IMR-90 (cell line): ENCODE results near the gene SLC48A1. TPM values are rescaled to one million over a fixed set of nuclear protein-coding genes. Genes with fewer than 3 reads are reported as not detected.

Source experiments
- ATAC-seq: fragments of 200-7000 bp; cut with Tn5 transposase; 2 replicates; pipeline ENCODE4 v1.9.1; 2020; ENCODE audit warnings: low read depth, mild to moderate bottlenecking, moderate library complexity
- BruUV-seq: library from RNA; stranded (reverse); fragments of 400-500 nt; replicated peaks from 2 replicates; lab custom pipeline; 2021; lab: Mats Ljungman, UMichigan
- CTCF ChIA-PET: fragments of 300-600 bp; formaldehyde crosslinking; extraction: SDS; loops from one replicate; lab custom pipeline; 2021; ENCODE audit warnings: antibody characterized with exemption; lab: Yijun Ruan, JAX
- POLR2A ChIA-PET: fragments of 300-600 bp; sonication (Branson Sonifier 250); formaldehyde crosslinking; loops from one replicate; lab custom pipeline; 2022; ENCODE audit warnings: antibody characterized with exemption; ENCODE audit not compliant: unreplicated experiment; lab: Charles Lee
- DNase-seq: peaks from one replicate; pipeline ENCODE4 v3.0.0; 2013
- H2AFZ ChIP-seq: replicated peaks from 2 replicates; pipeline ENCODE3; 2013; ENCODE audit warnings: low read length, mild to moderate bottlenecking; ENCODE audit not compliant: poor library complexity
- H2AK5ac ChIP-seq: 2 replicates; pipeline ENCODE4 v1.6.1; 2013; ENCODE audit warnings: low read depth, low read length, inconsistent platforms
- H2AK9ac ChIP-seq: replicated peaks from 2 replicates; pipeline ENCODE3; 2013; ENCODE audit warnings: mild to moderate bottlenecking, low read depth, low read length, moderate library complexity; ENCODE audit not compliant: poor library complexity
- H2BK120ac ChIP-seq: 2 replicates; pipeline ENCODE4 v1.6.1; 2013; ENCODE audit warnings: low read depth, low read length, inconsistent platforms
- H2BK15ac ChIP-seq: 3 replicates; pipeline ENCODE4 v1.6.1; 2013; ENCODE audit warnings: low read depth, low read length, inconsistent platforms
- H2BK20ac ChIP-seq: 2 replicates; pipeline ENCODE4 v1.6.1; 2013; ENCODE audit warnings: low read depth, mild to moderate bottlenecking, inconsistent platforms, low read length, moderate library complexity
- H2BK5ac ChIP-seq: 2 replicates; pipeline ENCODE4 v1.6.1; 2013; ENCODE audit warnings: mild to moderate bottlenecking, low read depth, low read length, inconsistent platforms; ENCODE audit not compliant: poor library complexity, severe bottlenecking
- H3K14ac ChIP-seq: replicated peaks from 2 replicates; pipeline ENCODE4 v1.6.1; 2013; ENCODE audit warnings: low read depth, low read length, inconsistent platforms
- H3K18ac ChIP-seq: 2 replicates; pipeline ENCODE4 v1.6.1; 2013; ENCODE audit warnings: low read depth, low read length, control low read depth
- H3K23ac ChIP-seq: 2 replicates; pipeline ENCODE4 v1.6.1; 2013; ENCODE audit warnings: low read depth, low read length, inconsistent platforms
- H3K27ac ChIP-seq: 2 replicates; pipeline ENCODE4 v1.5.1; 2013; ENCODE audit warnings: mild to moderate bottlenecking, control low read depth, low read length; ENCODE audit not compliant: insufficient read depth
- H3K27me3 ChIP-seq: 2 replicates; pipeline ENCODE4 v1.6.1; 2013; ENCODE audit warnings: low read length; ENCODE audit not compliant: control insufficient read depth, insufficient read depth
- H3K36me3 ChIP-seq: 2 replicates; pipeline ENCODE4 v1.6.1; 2013; ENCODE audit warnings: low read length, mixed read lengths; ENCODE audit not compliant: control insufficient read depth, insufficient read depth
- H3K4ac ChIP-seq: 2 replicates; pipeline ENCODE4 v1.6.1; 2013; ENCODE audit warnings: low read depth, low read length, inconsistent platforms
- H3K4me1 ChIP-seq: 2 replicates; pipeline ENCODE4 v1.6.1; 2013; ENCODE audit warnings: low read length, mixed read lengths; ENCODE audit not compliant: control insufficient read depth, insufficient read depth
- H3K4me2 ChIP-seq: 2 replicates; pipeline ENCODE4 v1.6.1; 2013; ENCODE audit warnings: low read depth, mild to moderate bottlenecking, control low read depth, low read length, moderate library complexity
- H3K4me3 ChIP-seq: 2 replicates; pipeline ENCODE4 v1.5.1; 2013; ENCODE audit warnings: low read depth, mild to moderate bottlenecking, control low read depth, low read length, moderate library complexity; ENCODE audit not compliant: insufficient read depth
- H3K56ac ChIP-seq: 2 replicates; pipeline ENCODE4 v1.6.1; 2013; ENCODE audit warnings: low read length, inconsistent platforms; ENCODE audit not compliant: insufficient read depth; ENCODE audit errors: extremely low read depth
- H3K79me1 ChIP-seq, 2 experiments: 2 replicates each; pipeline ENCODE4 v1.6.1; 2013; ENCODE audit warnings: low read length in 2 of 2, inconsistent platforms in 1 of 2, low read depth in 1 of 2
- H3K9ac ChIP-seq: 2 replicates; pipeline ENCODE4 v1.6.1; 2013; ENCODE audit warnings: low read depth, low read length, control low read depth
- H3K9me1 ChIP-seq: 2 replicates; pipeline ENCODE4 v1.6.1; 2013; ENCODE audit warnings: low read length, inconsistent platforms; ENCODE audit not compliant: insufficient read depth
- H3K9me3 ChIP-seq: 2 replicates; pipeline ENCODE4 v1.6.1; 2013; ENCODE audit warnings: low read length; ENCODE audit not compliant: control insufficient read depth, insufficient read depth
- H4K20me1 ChIP-seq: 2 replicates; pipeline ENCODE4 v1.6.1; 2013; ENCODE audit warnings: low read length, inconsistent platforms; ENCODE audit not compliant: insufficient read depth
- H4K5ac ChIP-seq: 2 replicates; pipeline ENCODE4 v1.6.1; 2013; ENCODE audit warnings: mild to moderate bottlenecking, low read depth, low read length, control low read depth
- H4K8ac ChIP-seq, 2 experiments: 2 replicates each; pipeline ENCODE4 v1.6.1; 2013; ENCODE audit warnings: low read depth in 2 of 2, low read length in 2 of 2, control low read depth in 1 of 2, inconsistent platforms in 1 of 2
- H4K91ac ChIP-seq: 2 replicates; pipeline ENCODE4 v1.6.1; 2013; ENCODE audit warnings: low read depth, low read length, inconsistent platforms; ENCODE audit not compliant: insufficient read depth
- CHD1 ChIP-seq: IDR thresholded peaks from 2 replicates; pipeline ENCODE4 v1.6.1; 2012; ENCODE audit warnings: low read depth, low read length, improper control_type of control experiment
- FOS ChIP-seq: fragments of 150-350 bp; IDR thresholded peaks from 2 replicates; pipeline ENCODE4 v1.6.1; 2016; ENCODE audit warnings: low read depth, low read length
- POLR2A ChIP-seq: IDR thresholded peaks from 2 replicates; pipeline ENCODE4 v1.6.1; 2012; ENCODE audit warnings: mild to moderate bottlenecking, low read depth, low read length
- RAD21 ChIP-seq: IDR thresholded peaks from 2 replicates; pipeline ENCODE4 v1.6.1; 2012; ENCODE audit warnings: low read length, improper control_type of control experiment
- RCOR1 ChIP-seq: IDR thresholded peaks from 2 replicates; pipeline ENCODE4 v1.6.1; 2012; ENCODE audit warnings: mild to moderate bottlenecking, low read length, improper control_type of control experiment; ENCODE audit not compliant: insufficient replicate concordance
- WGBS, 2 experiments: methylation state at CpG; one replicate each; pipeline versions ENCODE4 v1.1.5 to v1.1.7; 2013; ENCODE audit warnings: missing lambda C conversion rate in 2 of 2; ENCODE audit not compliant: insufficient read length in 1 of 2; ENCODE audit errors: extremely low coverage in 2 of 2; 5-methylcytosine and 5-hydroxymethylcytosine counted together
- dilution Hi-C: fragments of 300-500 bp; cut with HindIII; formaldehyde crosslinking; loops from one replicate; pipeline ENCODE4 v1.14.3; 2018; ENCODE audit warnings: low sequenced_read_pairs; ENCODE audit not compliant: unreplicated experiment
- in situ Hi-C: fragments of 300-500 bp; cut with MboI; formaldehyde crosslinking; loops from 3 replicates; pipeline ENCODE4 v1.14.3; 2019; ENCODE audit warnings: low sequenced_read_pairs, inconsistent platforms, mixed read lengths
- intact Hi-C: fragments of 100-400 bp; cut with micrococcal nuclease; formaldehyde crosslinking; loops from 2 replicates; pipeline ENCODE4 v1.10.0; 2022
- polyA plus RNA-seq, 3 experiments: library from polyadenylated mRNA; depleted of rRNA; stranded (reverse); fragments of >200 nt; gene quantifications; 2 replicates each; pipeline ENCODE4 v1.2.3, GENCODE V29; 2012; ENCODE audit warnings: low replicate concordance in 1 of 3
- total RNA-seq: library from RNA; depleted of rRNA; stranded (reverse); fragments of >200 nt; gene quantifications from 2 replicates; pipeline ENCODE4 v1.2.3, GENCODE V29; 2012
- TF ChIP-seq, protein P1 (sequence below): fragments of 150-350 bp; IDR thresholded peaks from 2 replicates; pipeline ENCODE4 v1.6.1; 2017; ENCODE audit warnings: mild to moderate bottlenecking, antibody characterized with exemption, low read length, low read depth

The SLC48A1 gene
- total and polyA plus RNA-seq, 2 of the 4 experiments (the other 2 are of a cell fraction) = 4.8 to 5.9 TPM

DNA sequence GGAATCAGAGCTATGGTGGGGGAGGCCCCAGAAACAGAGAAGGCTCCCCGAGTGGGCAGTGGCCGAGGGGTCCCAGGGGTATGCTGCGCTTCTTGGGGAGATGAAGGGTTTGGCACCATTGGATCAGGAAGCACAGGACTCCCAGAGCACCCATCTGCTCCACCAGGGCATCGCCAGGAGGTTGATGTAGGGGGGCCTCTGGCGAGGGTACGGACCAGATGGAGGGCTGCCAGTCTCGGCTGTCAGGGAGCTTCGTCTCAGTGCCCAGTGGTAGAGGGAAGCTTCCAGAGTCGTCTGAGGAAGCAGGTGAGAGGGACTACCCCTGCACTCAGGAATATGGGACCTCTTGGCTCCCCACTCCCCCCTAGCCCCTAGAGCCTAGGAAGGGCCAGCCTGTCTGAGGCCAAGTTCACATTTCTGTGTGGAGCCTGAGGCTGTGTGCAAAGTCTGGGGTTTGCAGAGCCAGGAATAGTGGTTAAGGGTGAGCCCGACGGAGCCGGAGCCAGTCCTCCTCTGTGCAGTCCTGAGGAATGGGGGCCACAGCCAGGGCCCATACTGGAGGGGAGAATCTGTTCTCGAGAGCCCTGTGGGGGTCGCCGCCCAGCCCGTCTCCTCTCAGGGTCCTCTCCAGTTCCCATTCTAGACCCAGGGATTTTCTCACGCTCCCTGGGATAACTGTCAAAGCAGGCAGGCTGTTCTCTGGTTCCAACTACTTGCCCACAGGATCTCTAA, 10.2 kb downstream of the SLC48A1 start:
- Histone ChIP-seq H2BK20ac (no peak overlapping the region), H3K27me3 (no peaks in the 10 kb centered on the region), H4K8ac (no peak overlapping the region), H2BK120ac (no peak overlapping the region), H3K27ac (no peak overlapping the region), H3K56ac (no peak overlapping the region), H4K20me1 (peaks cover 16% of the 10 kb centered on the region; the same call in 1 of the 2 replicates), H3K23ac (no peak overlapping the region), H3K79me1 (peaks cover 0 to 15% of the 10 kb centered on the region in 2 experiments; a peak in 3 of 4 replicates), H3K9me3 (no peaks in the 10 kb centered on the region), H4K91ac (no peak overlapping the region), H3K4ac (no peak overlapping the region), H3K36me3 (peaks cover 59% of the 10 kb centered on the region), H3K14ac (no peak overlapping the region), H2BK5ac (no peak overlapping the region), H2AFZ (no peak overlapping the region), H3K4me1 (no peaks in the 10 kb centered on the region), H3K4me3 (no peak overlapping the region), H2BK15ac (no peak overlapping the region), H2AK5ac (no peak overlapping the region), H3K4me2 (no peak overlapping the region), H3K9ac (no peak overlapping the region), H3K9me1 (no peaks in the 10 kb centered on the region), H3K18ac (no peak overlapping the region), H2AK9ac (peak overlapping the region; percentile 10), H4K5ac (no peak overlapping the region)
- no peak for TF ChIP-seq POLR2A
- TF ChIP-seq, protein P1, sequence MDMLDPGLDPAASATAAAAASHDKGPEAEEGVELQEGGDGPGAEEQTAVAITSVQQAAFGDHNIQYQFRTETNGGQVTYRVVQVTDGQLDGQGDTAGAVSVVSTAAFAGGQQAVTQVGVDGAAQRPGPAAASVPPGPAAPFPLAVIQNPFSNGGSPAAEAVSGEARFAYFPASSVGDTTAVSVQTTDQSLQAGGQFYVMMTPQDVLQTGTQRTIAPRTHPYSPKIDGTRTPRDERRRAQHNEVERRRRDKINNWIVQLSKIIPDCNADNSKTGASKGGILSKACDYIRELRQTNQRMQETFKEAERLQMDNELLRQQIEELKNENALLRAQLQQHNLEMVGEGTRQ = no peak
- no peak for TF ChIP-seq RAD21
- no peak for TF ChIP-seq FOS
- TF ChIP-seq CHD1 = no peak
- TF ChIP-seq RCOR1 = no peak
- POLR2A ChIA-PET = no interaction called here
- BruUV-seq = TSS peak; percentile 84
- ATAC-seq (no peak), DNase-seq (no peak)
- in situ Hi-C loops = no loop called here
- CTCF ChIA-PET = no interaction called here
- dilution Hi-C loops = loop anchor here (10.0 kb wide), 1 partner anchor 62 kb away; no protein-coding TSS in a partner anchor
- intact Hi-C loops = no loop called here
- 100% methylated on average over 1 of the region's 17 CpGs; no CpG with 5 or more reads in 1 of the 2 experiments for WGBS, 2 experiments
